Activated CD4-positive, alpha-beta T cell treated with anti-CD3 and anti-CD28 coated beads for 36 hours (primary cell): Measurements from ENCODE around the gene USP48. TPM values are rescaled to one million over a fixed set of nuclear protein-coding genes. Genes with fewer than 3 reads are reported as not detected.

Experiments
- ATAC-seq: fragments of 200-7000 bp; cut with Tn5 transposase; one replicate; pipeline ENCODE4 v1.10.0; 2021; ENCODE audit warnings: mild to moderate bottlenecking, moderate library complexity
- CTCF ChIA-PET: fragments of 350-600 bp; sonication (Branson Sonifier 250); formaldehyde crosslinking; loops from one replicate; lab custom pipeline; 2021; ENCODE audit warnings: antibody characterized with exemption; lab: Charles Lee
- POLR2A ChIA-PET: fragments of 350-600 bp; sonication (Branson Sonifier 250); formaldehyde crosslinking; loops from one replicate; lab custom pipeline; 2021; ENCODE audit warnings: antibody characterized with exemption, inconsistent platforms; lab: Charles Lee
- DNase-seq: peaks from one replicate; pipeline ENCODE4 v3.0.0-alpha.2; 2020
- H3K27ac Mint-ChIP-seq: one replicate; pipeline ENCODE4 v1.8.0; 2021; ENCODE audit warnings: mixed read lengths
- H3K27me3 Mint-ChIP-seq: one replicate; pipeline ENCODE4 v1.8.0; 2021; ENCODE audit warnings: mixed read lengths
- H3K36me3 Mint-ChIP-seq: one replicate; pipeline ENCODE4 v1.8.0; 2021; ENCODE audit warnings: low read depth, mixed read lengths
- H3K4me1 Mint-ChIP-seq: one replicate; pipeline ENCODE4 v1.8.0; 2021; ENCODE audit warnings: mixed read lengths
- H3K4me3 Mint-ChIP-seq: one replicate; pipeline ENCODE4 v1.8.0; 2021; ENCODE audit warnings: mild to moderate bottlenecking, moderate library complexity, mixed read lengths
- H3K9me3 Mint-ChIP-seq: one replicate; pipeline ENCODE4 v1.8.0; 2021; ENCODE audit warnings: low read depth, mixed read lengths
- intact Hi-C, 2 experiments: fragments of 100-400 bp; cut with DNase I in 1 of 2; cut with micrococcal nuclease in 1 of 2; formaldehyde crosslinking; loops; one replicate each; pipeline versions ENCODE4 v1.14.2 to v1.15.1; 2022 to 2024; cut with DNase I, micrococcal nuclease
- total RNA-seq, 2 experiments: library from RNA; stranded (reverse); gene quantifications; one replicate each; pipeline ENCODE4 v1.2.3, GENCODE V29; 2021

Gene USP48
- total RNA-seq, 2 experiments from 2014 or later = 66.9 to 81.5 TPM

DNA sequence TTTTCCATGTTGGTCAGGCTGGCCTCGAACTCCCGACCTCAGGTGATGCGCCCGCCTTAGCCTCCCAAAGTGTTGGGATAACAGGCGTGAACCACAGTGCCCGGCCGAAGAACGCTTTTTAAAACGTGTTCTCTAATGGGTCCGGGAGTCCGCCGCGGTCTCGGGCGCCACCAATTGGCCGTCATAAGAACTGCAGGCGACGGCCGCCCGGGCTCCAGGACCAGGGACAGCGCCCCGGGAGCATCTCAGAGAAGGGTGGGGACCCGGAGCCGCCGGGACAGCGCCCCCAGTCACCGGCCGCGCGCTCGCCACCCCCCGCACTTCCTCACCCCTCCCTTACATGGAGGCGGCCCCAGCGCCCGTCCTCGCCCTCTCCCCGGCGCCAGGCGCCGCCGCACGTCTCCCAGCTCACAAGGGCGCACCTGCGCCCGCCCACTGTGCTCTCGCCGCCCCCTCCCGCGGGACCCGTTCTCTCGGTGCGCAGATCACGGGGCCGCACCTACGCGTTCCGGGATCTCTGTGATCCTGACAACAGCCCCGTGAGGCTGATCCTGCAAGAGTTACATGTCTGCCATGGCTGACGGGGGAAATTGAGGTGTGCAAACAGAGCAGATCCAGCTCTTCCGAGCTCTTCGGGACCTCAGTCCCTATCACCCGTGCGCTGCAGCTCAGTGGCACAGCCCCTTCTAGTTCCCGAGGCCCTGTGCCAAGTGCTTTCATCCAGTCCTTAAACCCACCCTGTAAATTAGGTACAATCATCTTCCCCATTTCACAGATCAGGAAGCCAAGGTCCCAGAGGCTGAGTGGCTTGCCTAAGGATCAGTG, 123.6 kb downstream of the USP48 start:
- no peak overlapping the region for H3K27ac Mint-ChIP-seq
- DNase-seq (peak; percentile 90), ATAC-seq (peak; percentile 94)
- H3K4me3 Mint-ChIP-seq = peak overlapping the region; percentile 56
- peaks cover 22% of the 10 kb centered on the region for H3K27me3 Mint-ChIP-seq
- ChIA-PET POLR2A (no interaction called here), CTCF (interaction anchor here (0.7 to 1.6 kb wide), 6 partner anchors 10 to 359 kb away, joined by 3 read pairs; partner anchors contain the start of genes ALPL and RAP1GAP)
- intact Hi-C loops = loop anchor here (1.0 to 10.0 kb wide), 10 partner anchors 11 to 405 kb away; partner anchors contain the start of genes ALPL (in 2 of the 2), NBPF3 (in 1 of the 2) and USP48 (in 1 of the 2)
- H3K9me3 Mint-ChIP-seq = no peaks in the 10 kb centered on the region
- H3K36me3 Mint-ChIP-seq = no peaks in the 10 kb centered on the region
- H3K4me1 Mint-ChIP-seq = peaks cover 6% of the 10 kb centered on the region

DNA sequence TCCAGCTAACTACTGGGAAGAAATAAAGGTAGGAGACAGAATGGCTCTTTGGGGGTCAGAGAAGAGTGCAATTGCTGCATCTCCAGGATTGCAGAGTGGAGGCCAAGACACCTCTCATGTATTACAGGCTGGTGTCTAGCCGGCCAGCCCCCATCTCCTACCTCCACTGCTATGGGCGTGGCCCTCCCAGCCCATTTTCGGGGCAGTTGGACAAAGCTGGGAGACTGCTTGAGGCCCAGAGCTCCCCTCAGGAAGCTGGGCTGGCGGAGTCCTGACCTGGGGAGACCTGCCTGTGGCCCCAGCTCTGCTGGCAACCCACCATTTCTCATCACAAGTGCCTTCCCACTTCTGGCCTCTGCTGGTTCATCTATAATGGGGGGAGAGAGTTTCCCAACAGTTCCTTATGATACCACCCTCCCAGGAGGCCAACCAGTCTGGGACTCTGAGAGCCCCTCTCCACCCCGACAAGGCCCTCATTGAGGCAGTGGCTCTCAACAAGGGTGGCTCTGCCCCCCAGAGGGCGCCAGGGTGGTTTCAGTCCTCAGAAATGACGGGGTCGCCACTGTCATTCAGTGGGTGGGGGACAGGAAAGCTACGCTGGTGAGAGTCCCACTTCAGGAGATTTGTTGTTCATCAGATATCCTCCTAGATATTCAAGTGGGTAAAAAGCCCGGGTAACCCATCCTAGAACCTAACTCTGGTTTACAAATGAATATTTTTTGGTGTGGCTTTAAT, 125.3 kb downstream of the USP48 start:
- CTCF ChIA-PET = interaction anchor here (0.5 to 1.6 kb wide), 5 partner anchors 17 to 1490 kb away, joined by 3 to 5 read pairs (median 3); partner anchors contain the start of gene ALPL
- no peaks in the 10 kb centered on the region for H3K9me3 Mint-ChIP-seq

GRCh38 chr1:21655748-21656147, 127.2 kb downstream of the USP48 start:
- ATAC-seq (no peak), DNase-seq (no peak)
- Mint-ChIP-seq H3K27me3 (peaks cover 12% of the 10 kb centered on the region), H3K9me3 (no peaks in the 10 kb centered on the region), H3K4me3 (no peak overlapping the region), H3K27ac (no peak overlapping the region), H3K36me3 (no peaks in the 10 kb centered on the region), H3K4me1 (peaks cover 19% of the 10 kb centered on the region)
- ChIA-PET CTCF (interaction anchor here (0.6 kb wide), 1 partner anchor 145 kb away, joined by 3 read pairs; no protein-coding TSS in a partner anchor), POLR2A (no interaction called here)
- intact Hi-C loops = loop anchor here (5.0 to 10.0 kb wide), 3 partner anchors 148 to 401 kb away; partner anchors contain the start of genes ALPL (in 1 of the 2) and NBPF3 (in 1 of the 2)

More for the DNA sequence above, 125.3 kb downstream of the USP48 start:
- no peak overlapping the region for H3K27ac Mint-ChIP-seq
- peaks cover 6% of the 10 kb centered on the region for H3K4me1 Mint-ChIP-seq
- no peak for DNase-seq
- peaks cover 15% of the 10 kb centered on the region for H3K27me3 Mint-ChIP-seq
- ATAC-seq = no peak
- H3K36me3 Mint-ChIP-seq = no peaks in the 10 kb centered on the region
- intact Hi-C loops = loop anchor here (2.0 to 10.0 kb wide), 5 partner anchors 35 to 403 kb away; partner anchors contain the start of genes ALPL (in 1 of the 2) and NBPF3 (in 1 of the 2)
- H3K4me3 Mint-ChIP-seq = no peak overlapping the region
- POLR2A ChIA-PET = no interaction called here

DNA sequence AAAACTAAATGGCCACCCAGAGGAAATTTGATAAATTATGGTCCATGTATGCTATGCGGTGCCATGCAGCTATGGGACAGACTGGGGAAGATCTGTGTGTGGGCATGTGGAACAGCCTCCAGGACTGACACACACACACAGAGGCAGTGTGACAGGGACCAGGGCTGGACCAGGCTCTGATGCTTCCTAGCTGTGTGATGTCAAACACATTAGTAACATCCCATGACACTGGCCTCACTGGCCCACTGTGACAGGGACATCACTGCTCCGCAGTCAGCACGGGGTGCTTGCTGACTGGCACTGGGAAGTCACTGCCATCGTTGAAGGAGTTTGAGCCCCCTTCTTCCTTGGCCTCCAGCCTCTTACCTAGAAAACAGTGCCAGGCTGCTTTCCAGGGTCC, 127.7 kb downstream of the USP48 start:
- ATAC-seq = no peak
- intact Hi-C loops = loop anchor here (5.0 to 10.0 kb wide), 3 partner anchors 148 to 400 kb away; partner anchors contain the start of genes ALPL (in 1 of the 2) and NBPF3 (in 1 of the 2)
- ChIA-PET POLR2A (no interaction called here), CTCF (no interaction called here)
- DNase-seq = no peak
- Mint-ChIP-seq H3K4me3 (no peak overlapping the region), H3K27me3 (peaks cover 8% of the 10 kb centered on the region), H3K4me1 (peaks cover 19% of the 10 kb centered on the region), H3K27ac (no peak overlapping the region), H3K9me3 (no peaks in the 10 kb centered on the region), H3K36me3 (no peaks in the 10 kb centered on the region)

DNA sequence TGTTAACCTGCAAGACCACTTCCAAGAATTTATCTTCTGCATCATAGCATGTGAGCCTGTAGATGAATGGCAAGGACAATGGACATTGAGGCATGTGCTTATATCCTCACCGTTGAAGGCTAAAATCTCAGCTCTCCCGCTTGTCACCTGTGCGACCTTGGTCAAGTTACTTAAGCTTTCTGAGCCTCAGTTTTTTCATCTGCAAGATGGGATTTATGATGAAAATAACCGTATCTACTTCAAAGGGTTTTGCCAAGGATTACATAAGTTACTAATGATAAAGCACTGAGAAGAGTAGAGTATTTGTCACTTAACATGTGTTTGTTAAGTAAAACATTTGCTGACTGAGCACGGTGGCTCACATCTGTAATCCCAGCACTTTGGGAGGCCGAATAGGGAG, 128.7 kb downstream of the USP48 start:
- ChIA-PET POLR2A (no interaction called here), CTCF (no interaction called here)
- H3K9me3 Mint-ChIP-seq = no peaks in the 10 kb centered on the region
- H3K27ac Mint-ChIP-seq = no peak overlapping the region
- H3K4me3 Mint-ChIP-seq = no peak overlapping the region
- ATAC-seq = no peak
- H3K27me3 Mint-ChIP-seq = peaks cover 6% of the 10 kb centered on the region
- no peak for DNase-seq
- intact Hi-C loops = loop anchor here in 1 of 2 experiments (10.0 kb wide), 1 partner anchor 399 kb away; no protein-coding TSS in a partner anchor
- no peaks in the 10 kb centered on the region for H3K36me3 Mint-ChIP-seq
- peaks cover 13% of the 10 kb centered on the region for H3K4me1 Mint-ChIP-seq

DNA sequence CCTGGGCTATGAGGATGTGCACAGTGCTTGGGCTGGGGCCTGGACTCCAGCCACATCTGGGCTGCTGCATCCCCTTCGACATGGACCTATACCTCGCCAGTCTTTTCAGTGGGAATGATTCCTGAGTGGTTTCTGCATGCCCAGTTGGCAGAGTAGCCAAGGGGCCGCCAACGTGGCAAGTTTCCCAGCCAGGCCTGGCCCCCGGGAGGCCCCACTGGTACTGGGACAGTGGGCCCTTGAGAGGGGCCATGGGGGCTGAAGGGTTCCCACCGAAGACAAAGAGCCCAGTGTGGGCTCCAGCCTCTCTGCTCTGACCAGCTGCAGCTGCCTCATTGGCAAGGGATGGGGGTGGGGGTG, 129.2 kb downstream of the USP48 start:
- Mint-ChIP-seq H3K4me1 (peaks cover 13% of the 10 kb centered on the region), H3K27me3 (peaks cover 6% of the 10 kb centered on the region), H3K27ac (no peak overlapping the region), H3K36me3 (no peaks in the 10 kb centered on the region), H3K4me3 (no peak overlapping the region), H3K9me3 (no peaks in the 10 kb centered on the region)
- intact Hi-C loops = loop anchor here in 1 of 2 experiments (10.0 kb wide), 1 partner anchor 399 kb away; no protein-coding TSS in a partner anchor
- ChIA-PET CTCF (no interaction called here), POLR2A (no interaction called here)
- ATAC-seq = no peak
- no peak for DNase-seq

GRCh38 chr1:21652937-21653743, 129.8 kb downstream of the USP48 start:
- Mint-ChIP-seq H3K27me3 (peaks cover 6% of the 10 kb centered on the region), H3K4me1 (peaks cover 13% of the 10 kb centered on the region), H3K27ac (no peak overlapping the region), H3K4me3 (no peak overlapping the region), H3K9me3 (no peaks in the 10 kb centered on the region), H3K36me3 (no peaks in the 10 kb centered on the region)
- ATAC-seq = no peak
- POLR2A ChIA-PET = no interaction called here
- intact Hi-C loops = loop anchor here in 1 of 2 experiments (10.0 kb wide), 1 partner anchor 398 kb away; no protein-coding TSS in a partner anchor
- DNase-seq = no peak
- CTCF ChIA-PET = no interaction called here

GRCh38 chr1:21652101-21652936, 130.6 kb downstream of the USP48 start:
- DNase-seq (no peak), ATAC-seq (no peak)
- peaks cover 13% of the 10 kb centered on the region for H3K4me1 Mint-ChIP-seq
- no peak overlapping the region for H3K27ac Mint-ChIP-seq
- no peaks in the 10 kb centered on the region for H3K9me3 Mint-ChIP-seq
- intact Hi-C loops = loop anchor here in 1 of 2 experiments (10.0 kb wide), 1 partner anchor 398 kb away; no protein-coding TSS in a partner anchor
- H3K36me3 Mint-ChIP-seq = no peaks in the 10 kb centered on the region
- ChIA-PET POLR2A (no interaction called here), CTCF (interaction anchor here (0.7 kb wide), 1 partner anchor 63 kb away, joined by 3 read pairs; no protein-coding TSS in a partner anchor)
- peak overlapping the region; percentile 54 for H3K4me3 Mint-ChIP-seq
- H3K27me3 Mint-ChIP-seq = peaks cover 9% of the 10 kb centered on the region

GRCh38 chr1:21651214-21652042, 131.5 kb downstream of the USP48 start:
- H3K27me3 Mint-ChIP-seq = peaks cover 16% of the 10 kb centered on the region
- ChIA-PET POLR2A (no interaction called here), CTCF (interaction anchor here (0.7 kb wide), 1 partner anchor 63 kb away, joined by 3 read pairs; no protein-coding TSS in a partner anchor)
- DNase-seq (peak; percentile 64), ATAC-seq (peak; percentile 78)
- H3K27ac Mint-ChIP-seq = peak overlapping the region; percentile 34
- intact Hi-C loops = loop anchor here in 1 of 2 experiments (10.0 kb wide), 1 partner anchor 397 kb away; no protein-coding TSS in a partner anchor
- H3K4me1 Mint-ChIP-seq = peaks cover 13% of the 10 kb centered on the region
- H3K4me3 Mint-ChIP-seq = peak overlapping the region; percentile 79
- H3K36me3 Mint-ChIP-seq = no peaks in the 10 kb centered on the region
- no peaks in the 10 kb centered on the region for H3K9me3 Mint-ChIP-seq
